ENCODE data around the gene UAP1L1.

The UAP1L1 gene

GRCh38 chr9:137076636-137077009 is 694 bp upstream of the UAP1L1 start:
- Histone ChIP-seq H3K27me3 (ENCODE audit: insufficient read depth, low read length) (no peaks in the 10 kb centered on the region), H3K9me2 (ENCODE audit: low read depth, low read length) (no peaks in the 10 kb centered on the region), H3K36me3 (ENCODE audit: insufficient read depth, low read length) (peaks cover 21% of the 10 kb centered on the region), H3K4me1 (ENCODE audit: insufficient read depth, low read length, severe bottlenecking) (peaks cover 25% of the 10 kb centered on the region), H3K9ac (ENCODE audit: low read length) (peak overlapping the region; percentile 84), H3K27ac (ENCODE audit: low read depth, low read length, poor library complexity, severe bottlenecking) (peak overlapping the region; percentile 62), H3K9me3 (ENCODE audit: low read length) (no peaks in the 10 kb centered on the region), H3K4me3 (ENCODE audit: low read depth, low read length, poor library complexity, severe bottlenecking) (peak overlapping the region; percentile 63), H4K20me1 (ENCODE audit: insufficient read depth, low read length) (no peaks in the 10 kb centered on the region), H3K79me2 (ENCODE audit: insufficient read depth, low read length) (no peaks in the 10 kb centered on the region), H3F3A (ENCODE audit: insufficient read depth, low read length) (no peaks in the 10 kb centered on the region), H2AFZ (ENCODE audit: low read length) (no peak overlapping the region), H3K4me2 (ENCODE audit: low read length) (peak overlapping the region; percentile 95)
- TF ChIP-seq CTCF (IDR thresholded peaks at IDR 0.05; ENCODE audit: low read length) (no peak), EZH2 (IDR thresholded peaks at IDR 0.05; ENCODE audit: borderline replicate concordance, low read length) (no peak)

DNA sequence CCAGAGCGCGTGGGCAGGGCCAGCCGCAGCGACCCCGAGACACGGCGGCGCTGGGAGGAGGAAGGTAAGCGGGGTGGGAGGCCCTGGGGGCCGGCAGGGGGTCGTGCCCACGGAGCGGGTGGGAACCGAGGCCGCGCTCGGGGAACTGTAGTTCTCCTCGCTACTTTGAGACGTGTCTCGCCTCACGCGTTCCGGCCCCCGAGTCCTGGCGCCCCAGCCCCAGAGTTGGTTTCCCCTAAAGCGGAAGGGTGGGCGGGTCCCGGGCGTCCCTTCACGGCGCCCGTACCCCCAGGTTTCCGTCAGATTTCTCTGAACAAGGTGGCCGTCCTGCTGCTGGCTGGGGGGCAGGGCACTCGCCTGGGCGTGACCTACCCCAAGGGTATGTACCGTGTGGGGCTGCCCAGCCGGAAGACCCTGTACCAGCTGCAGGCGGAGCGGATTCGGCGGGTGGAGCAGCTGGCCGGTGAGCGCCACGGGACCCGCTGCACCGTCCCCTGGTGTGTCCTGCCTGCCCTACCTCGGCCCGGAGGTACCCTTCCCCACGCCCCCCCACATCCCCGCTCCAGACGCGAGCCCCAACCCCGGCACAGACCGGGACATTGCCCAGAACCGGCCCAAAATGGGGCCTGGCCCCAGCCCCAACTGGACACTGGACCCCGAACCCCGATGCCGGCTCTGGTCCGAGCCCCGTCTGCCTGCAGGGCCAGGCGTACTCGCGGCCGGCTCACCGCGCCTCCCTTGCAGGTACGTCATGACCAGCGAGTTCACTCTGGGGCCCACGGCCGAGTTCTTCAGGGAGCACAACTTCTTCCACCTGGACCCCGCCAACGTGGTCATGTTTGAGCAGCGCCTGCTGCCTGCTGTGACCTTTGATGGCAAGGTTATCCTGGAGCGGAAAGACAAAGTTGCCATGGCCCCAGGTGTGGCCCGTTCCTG is 709 bp downstream of the UAP1L1 start:
- Histone ChIP-seq H3K4me1 (ENCODE audit: insufficient read depth, low read length, severe bottlenecking) (peaks cover 25% of the 10 kb centered on the region), H3K4me2 (ENCODE audit: low read length) (peak overlapping the region; percentile 62), H3K27me3 (ENCODE audit: insufficient read depth, low read length) (no peaks in the 10 kb centered on the region; the same call in 1 of the 2 replicates), H3K36me3 (ENCODE audit: insufficient read depth, low read length) (peaks cover 29% of the 10 kb centered on the region), H3K9me3 (ENCODE audit: low read length) (no peaks in the 10 kb centered on the region), H3K9me2 (ENCODE audit: low read depth, low read length) (no peaks in the 10 kb centered on the region), H3K27ac (ENCODE audit: low read depth, low read length, poor library complexity, severe bottlenecking) (no peak overlapping the region), H2AFZ (ENCODE audit: low read length) (no peak overlapping the region), H3K9ac (ENCODE audit: low read length) (peak overlapping the region; percentile 58), H3K79me2 (ENCODE audit: insufficient read depth, low read length) (no peaks in the 10 kb centered on the region), H3F3A (ENCODE audit: insufficient read depth, low read length) (no peaks in the 10 kb centered on the region), H4K20me1 (ENCODE audit: insufficient read depth, low read length) (no peaks in the 10 kb centered on the region), H3K4me3 (ENCODE audit: low read depth, low read length, poor library complexity, severe bottlenecking) (peak overlapping the region; percentile 63)
- TF ChIP-seq CTCF (IDR thresholded peaks at IDR 0.05; ENCODE audit: low read length) (no peak), EZH2 (IDR thresholded peaks at IDR 0.05; ENCODE audit: borderline replicate concordance, low read length) (no peak)

DNA sequence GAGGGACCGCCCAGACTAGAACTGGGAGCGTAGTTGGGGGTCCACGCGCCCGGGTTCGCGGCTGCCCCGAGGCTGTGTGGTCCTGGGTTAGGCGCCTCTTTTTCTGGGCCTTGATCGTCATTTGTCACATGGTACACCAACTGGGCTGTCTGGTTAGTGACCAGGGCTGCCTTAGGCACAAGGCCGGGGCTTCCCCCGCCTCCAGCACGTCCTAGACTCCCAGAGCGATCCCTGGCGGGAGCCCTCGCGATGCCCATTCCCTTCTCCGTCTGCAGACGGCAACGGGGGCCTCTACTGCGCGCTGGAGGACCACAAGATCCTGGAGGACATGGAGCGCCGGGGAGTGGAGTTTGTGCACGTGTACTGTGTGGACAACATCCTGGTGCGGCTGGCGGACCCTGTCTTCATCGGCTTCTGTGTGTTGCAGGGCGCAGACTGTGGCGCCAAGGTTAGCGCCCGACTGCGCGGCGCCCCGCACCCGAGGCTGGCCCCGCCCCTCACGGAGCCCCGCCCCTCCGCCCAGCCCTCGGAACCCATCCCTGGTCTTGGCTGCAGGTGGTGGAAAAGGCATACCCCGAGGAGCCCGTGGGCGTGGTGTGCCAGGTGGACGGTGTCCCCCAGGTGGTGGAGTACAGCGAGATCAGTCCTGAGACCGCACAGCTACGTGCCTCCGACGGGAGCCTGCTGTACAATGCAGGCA is 1.5 kb downstream of the UAP1L1 start:
- H3K27ac ChIP-seq (ENCODE audit: low read depth, low read length, poor library complexity, severe bottlenecking) = no peak overlapping the region
- no peaks in the 10 kb centered on the region for H4K20me1 ChIP-seq (ENCODE audit: insufficient read depth, low read length)
- H3K4me3 ChIP-seq (ENCODE audit: low read depth, low read length, poor library complexity, severe bottlenecking) = peak overlapping the region; percentile 63
- no peak overlapping the region for H2AFZ ChIP-seq (ENCODE audit: low read length)
- no peaks in the 10 kb centered on the region for H3K9me3 ChIP-seq (ENCODE audit: low read length)
- H3K79me2 ChIP-seq (ENCODE audit: insufficient read depth, low read length) = no peaks in the 10 kb centered on the region
- peak overlapping the region; percentile 62 for H3K4me2 ChIP-seq (ENCODE audit: low read length)
- H3K4me1 ChIP-seq (ENCODE audit: insufficient read depth, low read length, severe bottlenecking) = peaks cover 25% of the 10 kb centered on the region
- peaks cover 33% of the 10 kb centered on the region for H3K36me3 ChIP-seq (ENCODE audit: insufficient read depth, low read length)
- no peaks in the 10 kb centered on the region; the same call in 1 of the 2 replicates for H3K27me3 ChIP-seq (ENCODE audit: insufficient read depth, low read length)
- H3F3A ChIP-seq (ENCODE audit: insufficient read depth, low read length) = no peaks in the 10 kb centered on the region
- TF ChIP-seq EZH2 (IDR thresholded peaks at IDR 0.05; ENCODE audit: borderline replicate concordance, low read length) (no peak), CTCF (IDR thresholded peaks at IDR 0.05; ENCODE audit: low read length) (no peak)
- no peaks in the 10 kb centered on the region for H3K9me2 ChIP-seq (ENCODE audit: low read depth, low read length)
- no peak overlapping the region; the same call in 1 of the 2 replicates for H3K9ac ChIP-seq (ENCODE audit: low read length)
